Loucy (cell line): ENCODE data around the gene FRMD1.

ENCODE experiments used
- H2AFZ ChIP-seq: fragments of 200-600 bp; sonication (generic); 2 replicates; pipeline ENCODE4 v1.6.0; 2016; ENCODE audit warnings: antibody characterized with exemption, mild to moderate bottlenecking, low read length, moderate library complexity
- H3F3A ChIP-seq: fragments of 200-600 bp; 2 replicates; pipeline ENCODE4 v1.6.0; 2016; ENCODE audit warnings: antibody characterized with exemption, low read depth, mild to moderate bottlenecking
- H3K27me3 ChIP-seq: fragments of 200-600 bp; sonication (generic); 2 replicates; pipeline ENCODE4 v1.6.1; 2014; ENCODE audit warnings: low read length, mild to moderate bottlenecking; ENCODE audit not compliant: insufficient read depth, poor library complexity, severe bottlenecking
- H3K36me3 ChIP-seq: fragments of 200-600 bp; sonication (generic); 2 replicates; pipeline ENCODE4 v1.6.1; 2016; ENCODE audit warnings: low read length; ENCODE audit not compliant: insufficient read depth
- H3K4me1 ChIP-seq: fragments of 200-600 bp; sonication (generic); 2 replicates; pipeline ENCODE4 v1.5.1; 2014; ENCODE audit warnings: low read length, mild to moderate bottlenecking; ENCODE audit not compliant: insufficient read depth, poor library complexity, severe bottlenecking
- H3K4me2 ChIP-seq: fragments of 200-600 bp; sonication (generic); 2 replicates; pipeline ENCODE4 v1.6.0; 2014; ENCODE audit warnings: antibody characterized with exemption, low read length, low read depth, mild to moderate bottlenecking; ENCODE audit not compliant: poor library complexity, severe bottlenecking
- H3K4me3 ChIP-seq: fragments of 200-600 bp; sonication (generic); 2 replicates; pipeline ENCODE4 v1.5.1; 2014; ENCODE audit warnings: low read length, mild to moderate bottlenecking, mixed read lengths; ENCODE audit not compliant: poor library complexity, severe bottlenecking
- H3K79me2 ChIP-seq: fragments of 200-600 bp; sonication (generic); 2 replicates; pipeline ENCODE4 v1.6.1; 2014; ENCODE audit warnings: low read length; ENCODE audit not compliant: insufficient read depth
- H3K9ac ChIP-seq: fragments of 200-600 bp; sonication (generic); 2 replicates; pipeline ENCODE4 v1.6.0; 2014; ENCODE audit warnings: mild to moderate bottlenecking, low read depth, low read length, moderate library complexity; ENCODE audit not compliant: poor library complexity, severe bottlenecking
- H3K9me2 ChIP-seq: fragments of 200-600 bp; sonication (generic); replicated peaks from 2 replicates; pipeline ENCODE4 v1.6.1; 2016; ENCODE audit warnings: low read depth, low read length, mixed read lengths
- H3K9me3 ChIP-seq: fragments of 200-600 bp; sonication (generic); 2 replicates; pipeline ENCODE4 v1.6.1; 2014; ENCODE audit warnings: mild to moderate bottlenecking, antibody characterized with exemption, low read length, low read depth; ENCODE audit not compliant: insufficient read depth
- H4K20me1 ChIP-seq: fragments of 200-600 bp; sonication (generic); 2 replicates; pipeline ENCODE4 v1.6.0; 2014; ENCODE audit warnings: antibody characterized with exemption, low read length, mild to moderate bottlenecking; ENCODE audit not compliant: insufficient read depth, poor library complexity, severe bottlenecking
- EZH2phosphoT487 ChIP-seq: fragments of 200-600 bp; IDR thresholded peaks from 2 replicates; pipeline ENCODE4 v1.6.1; 2018; ENCODE audit warnings: antibody characterized with exemption, mild to moderate bottlenecking, moderate library complexity, borderline replicate concordance
- TF ChIP-seq, protein P1 (sequence below): fragments of 200-600 bp; sonication (generic); conservative IDR thresholded peaks from 2 replicates; pipeline ENCODE4 v1.5.1; 2014; ENCODE audit warnings: mild to moderate bottlenecking, antibody characterized with exemption, low read length

Gene FRMD1

DNA sequence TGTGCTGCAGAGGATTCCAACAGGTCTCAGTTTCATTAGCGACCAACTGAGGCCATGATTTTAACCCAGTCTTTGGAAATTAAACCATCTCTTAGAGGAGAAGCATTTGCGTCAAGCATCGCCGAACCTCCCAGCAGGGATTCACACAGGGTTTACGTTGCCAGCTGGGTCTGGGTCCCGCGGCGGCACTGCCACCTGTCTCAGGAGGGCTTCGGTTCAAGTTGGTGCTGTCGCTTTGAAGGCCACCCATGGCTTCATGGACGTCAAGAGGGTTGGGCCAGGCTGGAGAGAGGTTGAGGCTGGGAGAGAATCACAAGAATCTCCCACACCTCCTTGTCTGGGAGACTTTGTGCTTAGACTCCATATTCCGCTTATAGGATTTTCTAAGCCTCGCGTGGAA lies 43.0 kb upstream of the FRMD1 start:
- no peaks in the 10 kb centered on the region for H3K9me2 ChIP-seq
- H3K9ac ChIP-seq = no peak overlapping the region
- H3K36me3 ChIP-seq = no peaks in the 10 kb centered on the region
- no peak overlapping the region for H3K4me2 ChIP-seq
- TF ChIP-seq EZH2phosphoT487 = no peak
- TF ChIP-seq, protein P1, sequence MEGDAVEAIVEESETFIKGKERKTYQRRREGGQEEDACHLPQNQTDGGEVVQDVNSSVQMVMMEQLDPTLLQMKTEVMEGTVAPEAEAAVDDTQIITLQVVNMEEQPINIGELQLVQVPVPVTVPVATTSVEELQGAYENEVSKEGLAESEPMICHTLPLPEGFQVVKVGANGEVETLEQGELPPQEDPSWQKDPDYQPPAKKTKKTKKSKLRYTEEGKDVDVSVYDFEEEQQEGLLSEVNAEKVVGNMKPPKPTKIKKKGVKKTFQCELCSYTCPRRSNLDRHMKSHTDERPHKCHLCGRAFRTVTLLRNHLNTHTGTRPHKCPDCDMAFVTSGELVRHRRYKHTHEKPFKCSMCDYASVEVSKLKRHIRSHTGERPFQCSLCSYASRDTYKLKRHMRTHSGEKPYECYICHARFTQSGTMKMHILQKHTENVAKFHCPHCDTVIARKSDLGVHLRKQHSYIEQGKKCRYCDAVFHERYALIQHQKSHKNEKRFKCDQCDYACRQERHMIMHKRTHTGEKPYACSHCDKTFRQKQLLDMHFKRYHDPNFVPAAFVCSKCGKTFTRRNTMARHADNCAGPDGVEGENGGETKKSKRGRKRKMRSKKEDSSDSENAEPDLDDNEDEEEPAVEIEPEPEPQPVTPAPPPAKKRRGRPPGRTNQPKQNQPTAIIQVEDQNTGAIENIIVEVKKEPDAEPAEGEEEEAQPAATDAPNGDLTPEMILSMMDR = no peak
- H4K20me1 ChIP-seq = no peaks in the 10 kb centered on the region
- no peaks in the 10 kb centered on the region for H3F3A ChIP-seq
- no peak overlapping the region for H2AFZ ChIP-seq
- H3K79me2 ChIP-seq = no peaks in the 10 kb centered on the region
- H3K27me3 ChIP-seq = no peaks in the 10 kb centered on the region
- no peak overlapping the region for H3K4me3 ChIP-seq
- H3K4me1 ChIP-seq = no peaks in the 10 kb centered on the region
- peaks cover 15% of the 10 kb centered on the region; the same call in 1 of the 2 replicates for H3K9me3 ChIP-seq

DNA sequence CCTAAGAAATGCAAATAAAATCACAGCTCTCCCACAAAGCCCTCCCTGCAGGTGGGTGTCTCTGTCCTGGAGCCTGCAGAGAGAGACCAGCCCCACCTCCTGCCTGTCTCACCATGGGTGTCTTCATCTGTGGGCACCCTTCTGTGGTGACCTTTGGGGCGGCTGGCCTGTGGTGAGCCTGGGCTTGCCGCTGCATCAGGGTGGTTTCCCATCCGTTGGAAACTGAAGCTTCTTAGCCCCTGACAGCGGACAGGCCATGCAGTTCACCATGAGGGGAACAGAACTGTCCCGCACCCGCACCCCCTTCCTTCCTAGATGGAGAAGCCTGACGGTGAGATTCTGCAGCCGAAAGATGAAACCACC lies 42.3 kb upstream of the FRMD1 start:
- H3K9ac ChIP-seq = no peak overlapping the region
- no peak overlapping the region for H3K4me3 ChIP-seq
- no peaks in the 10 kb centered on the region for H3K79me2 ChIP-seq
- H3K27me3 ChIP-seq = no peaks in the 10 kb centered on the region
- no peaks in the 10 kb centered on the region for H3K9me2 ChIP-seq
- H2AFZ ChIP-seq = no peak overlapping the region
- TF ChIP-seq, protein P1 = no peak
- no peak for TF ChIP-seq EZH2phosphoT487
- no peaks in the 10 kb centered on the region for H4K20me1 ChIP-seq
- H3F3A ChIP-seq = no peaks in the 10 kb centered on the region
- H3K4me2 ChIP-seq = no peak overlapping the region
- peaks cover 15% of the 10 kb centered on the region; the same call in 1 of the 2 replicates for H3K9me3 ChIP-seq
- H3K4me1 ChIP-seq = no peaks in the 10 kb centered on the region
- no peaks in the 10 kb centered on the region for H3K36me3 ChIP-seq

DNA sequence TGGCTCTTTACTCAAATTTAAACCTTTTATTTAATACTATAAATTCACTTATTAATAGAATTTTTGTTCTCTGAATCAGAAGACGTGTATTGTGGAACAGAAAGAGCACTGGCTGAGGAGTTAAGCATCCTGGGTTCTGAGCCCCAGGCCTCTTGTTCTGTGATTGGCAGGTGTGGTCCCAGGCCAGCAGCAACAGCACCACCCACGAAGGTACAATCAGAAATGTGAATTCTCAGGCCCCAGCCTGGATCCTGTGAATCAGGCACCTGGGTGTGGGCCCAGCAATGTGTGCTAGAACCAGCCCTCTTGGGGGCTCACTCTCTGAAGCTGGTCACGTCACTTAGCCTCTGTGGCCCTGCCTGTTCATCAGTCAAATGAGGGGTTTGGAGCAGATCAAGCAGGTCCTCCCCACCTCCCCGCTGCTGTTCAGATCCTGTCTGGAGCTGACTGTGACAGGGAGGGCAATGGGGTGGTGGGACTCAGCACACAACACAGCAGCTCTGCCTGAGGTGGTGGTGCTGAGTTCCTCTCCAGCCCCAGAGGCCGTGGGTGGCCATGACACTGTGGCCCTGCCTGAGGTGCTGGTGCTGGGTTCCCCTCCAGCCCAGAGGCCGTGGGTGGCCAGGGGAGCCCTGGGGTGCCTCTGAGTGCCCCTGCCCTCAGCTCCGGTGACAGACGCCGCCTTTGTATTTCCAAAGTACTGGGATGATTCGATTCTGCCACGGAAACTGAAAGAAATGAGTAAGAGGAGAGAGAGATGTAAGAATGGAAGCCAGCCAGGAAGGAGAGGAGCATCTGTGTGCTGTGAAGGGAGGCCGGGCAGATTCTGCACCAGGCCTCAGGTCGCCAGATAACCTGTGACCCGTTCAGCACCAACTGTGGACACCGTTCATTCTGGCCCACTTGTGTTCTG lies 41.6 kb upstream of the FRMD1 start:
- Histone ChIP-seq H3K9me2 (no peaks in the 10 kb centered on the region), H3K4me1 (no peaks in the 10 kb centered on the region), H3K9me3 (peaks cover 22% of the 10 kb centered on the region; the same call in 1 of the 2 replicates), H4K20me1 (no peaks in the 10 kb centered on the region), H3K4me3 (no peak overlapping the region), H3K9ac (no peak overlapping the region), H3F3A (no peaks in the 10 kb centered on the region), H3K27me3 (no peaks in the 10 kb centered on the region), H2AFZ (no peak overlapping the region), H3K4me2 (no peak overlapping the region), H3K36me3 (no peaks in the 10 kb centered on the region), H3K79me2 (no peaks in the 10 kb centered on the region)
- TF ChIP-seq EZH2phosphoT487 = no peak
- TF ChIP-seq, protein P1 = no peak
